ENCODE results near the gene BBS5.
"Not testable (repeated sequence)": the region's sequence is repeated elsewhere in the genome, so short reads cannot be mapped to it uniquely, and the experiment has no call there.

BBS5 gene

DNA sequence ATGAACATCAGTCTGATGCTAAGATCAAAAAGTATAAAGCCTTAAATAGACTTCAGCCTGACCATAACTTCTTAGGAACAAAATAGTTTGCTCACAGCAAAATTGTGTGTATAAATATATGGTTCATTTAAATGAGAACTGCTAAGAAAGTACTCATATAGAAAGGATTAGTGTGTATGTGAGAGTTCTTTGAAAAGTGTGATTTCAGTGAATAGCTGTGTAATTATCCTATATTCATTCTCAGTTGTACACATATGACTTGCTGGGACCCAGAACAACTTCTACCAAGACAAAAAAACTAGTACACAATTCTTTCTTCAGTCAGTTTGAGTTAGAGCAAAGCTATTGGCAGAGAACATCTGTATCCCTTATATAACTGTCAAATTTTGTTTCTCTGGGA, 7.2 kb downstream of the BBS5 start:
- DNase-seq (ENCODE audit: low read depth) = no peak

DNA sequence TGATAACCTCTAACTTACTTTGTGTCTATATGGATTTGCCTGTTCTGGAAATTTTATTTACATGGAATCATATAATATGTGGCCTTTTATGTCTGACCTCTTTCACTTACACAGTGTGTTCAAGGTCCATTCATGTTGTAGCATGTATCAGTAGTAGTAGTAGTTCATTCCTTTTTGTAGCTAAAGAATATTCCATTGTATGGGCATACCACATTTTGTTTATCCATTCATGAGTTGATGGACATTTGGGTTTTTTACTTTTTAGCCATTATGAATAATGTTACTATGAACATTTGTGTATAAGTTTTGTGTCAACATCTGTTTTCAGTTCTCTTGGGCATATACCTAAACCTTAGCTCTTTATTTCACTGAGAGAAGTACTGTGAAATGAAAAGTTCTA, 11.5 kb downstream of the BBS5 start:
- no peak for DNase-seq (ENCODE audit: low read depth)

DNA sequence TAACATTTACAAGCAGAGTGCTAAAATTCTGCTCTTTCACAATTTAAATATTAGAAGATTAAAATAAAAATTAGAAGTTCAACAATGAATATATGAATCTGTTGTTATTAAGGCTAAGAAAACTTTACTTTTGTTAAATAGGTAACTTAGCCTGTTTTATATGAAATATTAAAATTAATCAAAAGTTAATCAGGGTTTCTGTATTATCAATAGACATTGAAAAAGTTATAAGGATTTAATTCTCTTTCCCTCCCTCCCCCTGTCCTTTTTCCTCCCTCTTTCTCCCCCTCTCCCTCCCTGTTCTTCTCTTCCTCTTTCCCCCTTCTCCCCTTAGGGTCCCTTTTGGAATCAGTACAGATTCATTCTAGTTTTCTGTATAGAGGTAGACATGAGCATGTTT, 12.1 kb downstream of the BBS5 start:
- no peak for DNase-seq (ENCODE audit: low read depth)

DNA sequence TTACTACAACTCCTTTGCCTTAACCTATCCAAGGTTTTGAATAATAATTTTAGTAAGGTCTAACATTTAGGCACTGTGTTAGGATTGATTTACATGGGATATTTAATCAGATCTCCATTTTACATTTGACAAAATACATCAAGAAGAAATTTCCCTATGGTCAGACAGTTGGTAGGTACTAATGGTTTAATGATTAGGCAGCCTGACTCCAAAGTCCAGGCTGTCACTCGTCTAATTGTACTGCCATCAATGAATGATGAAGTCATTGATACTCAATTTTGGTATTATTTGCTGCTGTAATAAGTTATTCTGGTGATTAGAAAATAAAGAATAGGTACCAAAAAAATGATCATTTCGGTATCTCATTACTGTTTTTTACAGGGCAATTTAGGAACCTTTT, 14.1 kb downstream of the BBS5 start:
- no peak for DNase-seq (ENCODE audit: low read depth)

DNA sequence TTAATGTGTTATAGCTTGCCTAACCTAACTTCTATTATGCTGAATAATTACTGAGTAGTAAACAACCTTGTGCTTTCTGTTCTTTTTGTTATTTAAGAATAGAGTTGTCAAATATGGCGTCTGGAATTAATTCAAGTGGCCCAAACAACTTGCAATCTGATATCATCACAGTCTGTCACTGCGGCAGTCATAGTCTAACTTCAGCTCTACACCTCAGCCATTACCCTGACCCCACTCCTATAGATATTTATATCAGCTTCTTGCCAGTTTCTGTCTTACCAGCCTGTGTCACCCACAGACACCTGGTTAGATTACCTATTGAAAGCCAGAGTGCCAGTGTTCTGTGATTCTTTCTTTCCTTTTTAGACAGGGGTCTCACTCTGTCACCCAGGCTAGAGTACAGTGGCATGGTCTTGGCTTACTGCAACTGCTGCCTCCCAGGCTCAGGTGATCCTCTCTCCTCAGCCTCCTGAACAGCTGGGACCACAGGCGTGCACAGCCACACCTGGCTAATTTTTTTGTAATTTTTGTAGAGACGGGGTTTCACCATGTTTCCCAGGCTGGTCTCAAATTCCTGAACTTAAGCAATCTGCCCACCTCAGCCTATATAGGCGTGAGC, 16.1 kb downstream of the BBS5 start:
- no peak for DNase-seq (ENCODE audit: low read depth)

DNA sequence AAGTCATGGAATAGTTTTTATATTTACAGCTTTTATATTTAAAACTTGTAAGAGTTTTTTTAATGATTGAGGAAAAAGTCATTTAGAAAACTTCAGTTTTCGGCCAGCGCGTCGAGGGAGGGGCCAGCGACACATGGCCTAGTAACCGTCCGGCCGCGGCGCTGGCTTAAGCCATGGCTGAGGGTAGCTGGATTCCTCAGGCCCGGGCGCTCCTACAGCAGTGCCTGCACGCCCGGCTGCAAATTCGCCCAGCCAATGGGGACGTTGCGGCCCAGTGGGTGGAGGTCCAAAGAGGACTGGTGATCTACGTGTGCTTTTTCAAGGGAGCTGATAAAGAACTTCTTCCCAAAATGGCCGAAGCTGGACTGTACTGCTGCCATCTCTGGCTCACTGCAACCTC, 25.4 kb downstream of the BBS5 start:
- DNase-seq (ENCODE audit: low read depth) = no peak

DNA sequence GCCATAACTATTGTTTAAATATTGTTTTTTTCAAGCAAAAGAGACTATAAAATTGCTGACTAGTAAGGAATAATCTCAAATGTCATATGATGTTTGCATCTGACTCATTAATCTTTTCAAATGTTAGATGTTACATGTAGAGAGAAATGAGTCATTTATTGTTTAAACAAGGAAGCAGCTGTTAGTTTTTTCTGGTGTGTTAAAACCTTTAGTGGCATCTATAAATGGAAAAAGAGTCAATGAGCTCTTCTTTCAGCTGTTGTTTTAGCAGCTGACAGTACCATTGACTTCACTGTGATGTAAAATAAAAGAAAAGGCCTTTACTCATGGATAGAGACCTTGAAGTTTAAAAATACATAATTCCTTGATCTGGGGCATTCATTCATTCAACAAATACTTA, 28.4 kb downstream of the BBS5 start:
- DNase-seq (ENCODE audit: low read depth) = no peak

DNA sequence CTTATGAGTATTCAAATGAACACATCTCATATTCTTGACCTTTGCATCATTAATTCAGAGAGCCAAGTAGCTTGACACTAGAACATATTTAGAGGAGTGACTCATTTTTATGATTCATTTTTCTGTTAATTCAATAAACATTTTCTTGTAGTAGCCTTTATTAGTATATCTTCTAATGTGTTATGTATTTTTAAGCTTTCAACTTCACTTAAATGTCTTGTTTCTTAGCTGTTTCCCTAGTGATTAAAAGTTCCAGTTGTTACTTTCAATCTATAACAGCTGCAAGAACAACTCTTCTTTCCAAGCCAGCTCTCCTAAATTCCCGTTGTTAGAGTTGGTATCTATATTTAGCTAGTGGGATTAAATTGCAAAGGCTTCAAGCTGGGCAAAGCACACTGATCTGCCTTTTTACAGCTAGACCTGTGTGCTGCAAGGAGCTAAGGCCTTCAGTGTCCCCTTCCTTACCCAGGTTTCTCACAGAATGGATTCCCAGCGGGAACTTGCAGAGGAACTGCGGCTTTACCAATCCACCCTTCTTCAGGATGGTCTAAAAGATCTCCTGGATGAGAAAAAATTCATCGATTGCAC, 30.1 kb downstream of the BBS5 start, which contains the start of gene KLHL41:
Gene KLHL41, plus strand, starts transcription at position 405 of the 588 bp plus-strand sequence. Its CDS starts 77 bp downstream, at position 482.
- DNase-seq (ENCODE audit: low read depth) = no peak

DNA sequence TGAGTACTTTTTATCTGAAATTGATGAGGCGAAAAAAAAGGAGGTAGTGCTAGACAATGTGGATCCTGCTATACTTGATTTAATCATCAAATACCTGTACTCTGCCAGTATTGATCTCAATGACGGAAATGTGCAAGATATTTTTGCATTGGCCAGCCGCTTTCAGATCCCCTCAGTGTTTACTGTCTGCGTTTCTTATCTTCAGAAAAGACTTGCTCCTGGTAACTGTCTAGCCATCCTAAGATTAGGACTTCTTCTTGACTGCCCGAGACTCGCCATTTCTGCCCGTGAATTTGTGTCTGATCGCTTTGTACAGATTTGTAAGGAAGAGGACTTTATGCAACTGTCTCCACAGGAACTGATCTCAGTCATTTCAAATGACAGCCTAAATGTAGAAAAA, 30.7 kb downstream of the BBS5 start:
- DNase-seq (ENCODE audit: low read depth) = no peak

DNA sequence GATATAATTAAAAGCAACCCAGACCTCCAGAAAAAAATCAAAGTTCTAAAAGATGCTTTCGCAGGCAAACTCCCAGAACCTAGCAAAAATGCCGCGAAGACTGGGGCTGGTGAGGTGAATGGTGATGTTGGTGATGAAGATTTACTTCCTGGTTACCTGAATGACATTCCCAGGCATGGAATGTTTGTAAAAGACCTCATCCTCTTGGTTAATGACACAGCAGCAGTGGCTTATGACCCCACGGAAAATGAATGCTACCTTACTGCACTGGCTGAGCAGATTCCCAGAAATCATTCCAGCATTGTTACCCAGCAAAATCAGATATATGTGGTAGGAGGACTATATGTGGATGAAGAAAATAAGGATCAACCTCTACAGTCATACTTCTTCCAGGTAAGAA, 31.2 kb downstream of the BBS5 start:
- DNase-seq (ENCODE audit: low read depth) = no peak

DNA sequence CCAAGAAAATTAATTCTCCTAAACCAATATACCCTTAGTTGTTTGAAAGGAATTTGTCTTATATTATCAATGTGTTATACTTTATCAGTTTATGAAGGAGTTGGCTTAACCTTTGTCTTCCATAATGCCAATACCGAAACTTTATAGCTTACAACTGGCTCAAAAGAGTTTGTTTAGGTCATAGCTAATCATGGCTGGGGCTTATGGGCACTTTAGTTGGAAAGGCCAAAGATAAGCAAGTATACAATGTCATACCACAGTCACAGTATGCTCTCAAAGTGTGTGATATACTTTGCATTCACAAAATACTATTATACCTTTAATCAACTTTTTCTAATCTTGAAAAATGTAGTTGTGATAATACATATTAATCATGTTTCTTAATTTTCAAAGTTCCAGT, 32.5 kb downstream of the BBS5 start:
- no peak for DNase-seq (ENCODE audit: low read depth)

DNA sequence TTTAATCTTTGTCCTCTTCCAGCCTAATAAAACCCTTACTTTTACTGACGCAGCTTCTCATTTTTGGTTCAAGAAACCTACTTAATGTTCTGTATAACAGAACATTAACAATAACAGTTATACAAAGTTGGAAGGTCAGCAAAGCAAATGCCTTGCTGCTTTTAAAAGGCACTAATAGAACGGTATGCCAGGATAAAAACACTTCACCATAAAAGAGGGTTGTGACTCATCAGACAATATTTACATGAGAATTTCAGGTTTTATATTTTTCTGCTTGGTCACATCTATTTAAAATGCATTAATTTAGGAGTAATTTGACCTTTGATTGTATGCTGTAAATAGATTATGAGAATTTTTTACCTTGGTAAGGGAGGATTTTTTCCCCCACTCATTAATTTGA, 33.2 kb downstream of the BBS5 start:
- DNase-seq (ENCODE audit: low read depth) = no peak

DNA sequence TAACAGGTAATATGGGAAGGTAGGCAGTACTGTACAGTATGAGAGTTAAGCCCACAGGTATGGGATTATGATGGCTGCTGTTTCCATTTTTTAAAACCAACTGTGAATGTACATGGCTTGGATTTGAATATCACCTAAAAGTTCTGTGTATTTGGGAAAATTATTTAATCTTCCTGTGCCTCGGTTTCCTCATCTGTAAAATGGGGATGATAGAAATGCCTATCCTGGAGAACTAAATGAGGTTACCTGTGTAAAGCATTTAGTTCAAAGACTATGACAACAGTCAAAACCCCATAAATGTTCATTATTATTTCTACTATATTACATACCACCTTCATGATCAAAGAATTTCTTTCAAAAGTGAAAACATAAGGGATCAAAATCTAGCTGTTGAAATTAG, 33.8 kb downstream of the BBS5 start:
- no peak for DNase-seq (ENCODE audit: low read depth)

DNA sequence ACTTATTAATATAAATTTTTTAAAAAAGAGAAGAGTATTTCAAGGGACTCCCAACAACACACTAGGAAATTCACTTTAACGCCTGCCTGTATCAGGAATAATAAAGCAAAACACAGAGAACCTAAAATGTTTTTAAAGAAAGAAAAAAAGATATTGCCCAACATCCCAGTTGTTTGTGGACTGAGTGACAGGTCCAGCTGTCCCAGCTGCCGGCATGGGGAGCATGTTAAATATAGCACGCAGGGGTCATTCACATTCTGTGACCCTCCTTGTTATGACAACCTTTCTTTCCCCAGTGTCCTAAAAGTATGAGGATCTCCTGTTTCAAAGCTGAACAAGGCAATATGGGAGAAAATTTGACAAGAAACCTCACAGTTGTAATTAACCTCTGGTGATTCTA, 34.6 kb downstream of the BBS5 start:
- DNase-seq (ENCODE audit: low read depth) = no peak

DNA sequence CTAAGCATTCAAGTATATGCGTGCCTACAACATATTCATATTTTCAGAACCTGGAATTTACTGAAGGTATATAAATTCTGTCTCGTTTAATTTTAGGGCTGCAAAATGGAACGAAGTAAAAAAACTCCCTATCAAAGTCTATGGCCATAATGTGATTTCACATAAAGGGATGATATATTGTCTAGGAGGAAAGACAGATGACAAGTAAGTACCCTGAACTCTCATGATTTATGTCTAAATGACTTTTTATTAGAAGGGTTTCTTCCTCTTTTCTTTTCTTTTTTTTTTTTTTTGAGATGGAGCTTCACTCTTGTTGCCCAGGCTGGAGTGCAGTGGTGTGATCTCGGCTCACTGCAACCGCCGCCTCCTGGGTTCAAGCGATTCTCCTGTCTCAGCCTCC, 35.5 kb downstream of the BBS5 start:
- DNase-seq (ENCODE audit: low read depth) = not testable (repeated sequence)

DNA sequence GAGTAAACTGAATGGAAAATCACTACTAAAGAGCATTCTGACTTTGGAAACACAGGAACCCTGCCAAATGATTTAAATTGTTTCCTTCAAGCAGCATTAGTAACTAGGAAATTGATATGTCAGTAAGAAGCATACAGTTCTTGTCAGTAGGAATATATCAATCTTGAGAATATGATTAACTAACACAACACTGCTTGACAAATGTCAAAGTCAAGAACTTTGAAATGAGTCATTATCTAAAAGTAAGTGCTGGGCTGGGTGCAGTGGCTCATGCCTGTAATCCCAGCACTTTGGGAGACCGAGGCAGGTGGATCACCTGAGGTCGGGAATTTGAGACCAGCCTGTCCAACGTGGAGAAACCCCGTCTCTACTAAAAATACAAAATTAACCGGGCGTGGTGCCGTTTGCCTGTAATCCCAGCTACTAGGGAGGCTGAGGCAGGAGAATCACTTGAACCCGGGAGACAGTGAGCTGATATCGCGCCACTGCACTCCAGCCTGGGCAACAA, 37.2 kb downstream of the BBS5 start:
- DNase-seq (ENCODE audit: low read depth) = not testable (repeated sequence)

DNA sequence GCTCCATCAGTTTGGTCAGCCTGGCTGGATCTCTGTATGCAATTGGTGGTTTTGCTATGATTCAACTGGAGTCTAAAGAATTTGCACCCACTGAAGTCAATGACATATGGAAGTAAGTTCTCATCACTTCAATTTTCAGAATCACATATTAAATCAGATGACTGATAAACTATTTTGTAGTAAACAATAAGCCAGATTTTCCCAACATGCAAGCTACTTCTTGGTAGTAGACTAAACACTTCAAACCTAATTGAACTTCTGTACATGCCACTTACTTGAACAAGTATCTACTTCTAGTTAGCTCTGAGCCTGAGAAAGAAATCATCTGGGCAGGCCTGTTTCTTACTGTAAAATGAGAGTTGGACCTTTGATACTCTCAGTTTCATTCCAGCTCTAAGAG, 41.6 kb downstream of the BBS5 start:
- DNase-seq (ENCODE audit: low read depth) = no peak

DNA sequence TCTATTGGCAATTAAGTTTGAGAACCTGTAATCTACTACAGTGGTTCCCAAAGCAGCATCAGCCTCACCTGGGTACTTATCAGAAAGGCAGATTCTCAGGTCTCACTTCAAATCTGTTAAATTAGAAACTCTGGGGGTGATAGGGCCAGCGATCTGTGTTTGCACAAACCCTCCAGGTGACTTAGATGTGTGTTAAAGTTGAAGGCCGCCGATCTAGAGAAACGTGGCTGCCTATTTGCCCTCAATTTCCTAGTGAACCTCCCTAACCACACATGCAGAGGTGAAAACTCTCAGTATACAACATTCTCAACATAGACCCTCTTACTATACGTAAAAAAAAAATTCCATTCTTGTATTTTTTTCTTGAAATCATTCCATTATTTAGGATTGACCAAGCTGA, 44.4 kb downstream of the BBS5 start:
- DNase-seq (ENCODE audit: low read depth) = no peak

DNA sequence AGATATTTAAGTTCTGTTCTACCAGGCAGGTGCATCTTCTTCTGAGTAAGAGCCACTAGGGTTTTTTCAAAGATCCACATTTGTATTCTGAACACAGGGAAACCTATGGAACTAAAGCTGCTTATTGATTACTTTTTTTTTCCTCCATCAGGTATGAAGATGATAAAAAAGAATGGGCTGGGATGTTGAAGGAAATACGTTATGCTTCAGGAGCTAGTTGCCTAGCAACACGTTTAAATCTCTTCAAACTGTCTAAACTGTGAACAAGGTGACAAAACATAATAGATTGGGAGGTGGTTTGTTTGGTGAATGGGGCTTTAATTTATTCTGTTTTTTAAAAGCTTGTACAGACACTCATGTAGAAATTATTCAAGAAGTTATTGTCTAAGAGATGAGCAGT, 46.1 kb downstream of the BBS5 start:
- no peak for DNase-seq (ENCODE audit: low read depth)

DNA sequence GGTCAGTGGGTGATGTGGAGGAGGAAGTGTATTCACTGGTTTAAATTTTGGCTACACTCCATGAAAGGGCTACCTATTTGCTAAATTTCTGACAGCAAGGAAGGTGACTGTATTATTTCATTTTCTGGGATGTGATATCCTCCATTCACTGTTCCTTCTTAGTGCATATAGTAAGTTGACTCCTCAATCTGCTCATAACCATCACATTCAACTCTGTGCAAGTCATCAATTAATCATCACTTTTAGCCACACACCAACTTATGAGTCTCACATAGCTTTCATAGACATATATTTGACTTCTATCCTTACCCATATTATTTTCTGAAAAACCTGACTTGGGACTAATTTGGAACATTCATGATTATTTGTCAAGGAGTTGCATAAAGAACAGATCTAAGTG, 47.2 kb downstream of the BBS5 start:
- DNase-seq (ENCODE audit: low read depth) = no peak

DNA sequence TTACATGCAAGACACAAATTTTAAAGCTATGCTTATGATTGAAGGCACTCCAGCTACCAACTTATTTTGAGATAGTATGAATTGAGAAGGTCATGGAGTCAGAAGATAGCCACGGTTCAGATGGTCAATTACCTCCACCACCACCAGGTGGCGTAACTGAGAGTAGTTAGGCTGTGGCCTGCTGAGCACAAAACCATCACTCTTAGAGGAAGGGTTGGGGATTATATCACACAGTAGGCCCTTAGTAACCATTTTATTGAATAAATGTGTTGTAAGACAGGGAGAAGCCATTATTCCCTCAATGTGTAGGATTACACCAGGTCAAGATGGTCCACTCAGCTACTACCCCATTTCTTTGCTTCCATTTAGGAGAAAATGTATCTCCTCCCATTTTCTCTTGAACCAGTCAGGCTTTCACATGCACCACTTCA, 49.0 kb downstream of the BBS5 start:
- DNase-seq (ENCODE audit: low read depth) = peak; percentile 63

DNA sequence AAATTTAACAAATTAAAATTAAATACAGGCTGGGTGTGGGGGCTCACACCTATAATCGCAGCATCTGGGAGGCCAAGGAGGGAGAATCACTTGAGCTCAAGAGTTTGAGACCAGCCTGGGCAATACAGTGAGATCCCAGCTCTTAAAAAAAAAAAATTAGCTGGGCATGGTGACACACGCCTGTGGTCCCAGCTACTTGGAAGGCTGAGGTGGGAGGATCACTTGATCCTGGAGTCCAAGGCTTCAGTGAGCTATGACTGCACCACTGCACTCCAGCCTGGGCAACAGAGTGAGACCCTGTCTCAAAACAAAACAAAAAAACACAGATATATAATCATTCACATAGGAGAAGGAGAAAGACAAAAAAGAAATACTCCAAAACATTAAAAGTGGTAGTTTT, 60.2 kb downstream of the BBS5 start:
- DNase-seq (ENCODE audit: low read depth) = not testable (repeated sequence)

DNA sequence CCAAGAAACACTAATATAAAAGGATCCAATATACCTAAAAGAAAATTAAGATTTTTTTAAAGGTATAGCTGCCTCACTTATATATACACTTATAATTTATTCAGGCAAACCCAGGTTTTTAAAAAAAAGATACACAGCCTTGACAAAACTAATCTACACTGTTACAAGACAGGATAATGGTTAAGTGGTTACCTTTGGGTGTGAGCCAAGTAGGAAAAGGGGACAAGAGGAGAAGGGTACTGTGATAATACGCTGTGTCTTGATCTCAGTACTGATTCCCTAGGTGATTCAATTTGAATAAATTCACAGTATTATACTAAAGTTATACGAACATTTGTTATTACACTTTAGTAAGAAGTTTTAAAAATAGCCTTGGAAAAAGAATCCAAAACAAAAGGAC, 60.9 kb downstream of the BBS5 start:
- DNase-seq (ENCODE audit: low read depth) = no peak

DNA sequence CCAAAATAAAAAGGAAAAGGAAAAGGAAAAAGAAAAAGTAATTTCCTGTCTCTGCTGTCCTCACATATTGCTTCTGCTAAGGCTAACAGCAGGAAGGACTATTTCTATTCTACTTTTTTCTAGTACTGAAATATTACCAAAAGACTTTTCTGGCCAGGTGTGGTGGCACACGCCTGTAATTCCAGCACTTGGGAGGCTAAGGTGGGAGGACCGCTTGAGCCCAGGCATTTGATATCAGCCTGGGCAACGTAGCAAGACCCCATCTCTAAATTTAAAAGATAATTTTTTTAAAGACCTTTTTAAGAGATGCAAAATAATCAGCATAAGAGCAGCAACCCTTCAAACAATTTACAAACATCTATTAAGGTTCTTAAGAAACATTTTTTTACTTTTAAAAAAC, 63.1 kb downstream of the BBS5 start:
- DNase-seq (ENCODE audit: low read depth) = no peak

All from stimulated activated CD8-positive, alpha-beta memory T cell treated with anti-CD3 and anti-CD28 coated beads, Interleukin-7, amount 100 ng/mL, for 24 hours (primary cell).